ENCODE measurements around the gene AP5B1. TPM values are rescaled to one million over a fixed set of nuclear protein-coding genes. Genes with fewer than 3 reads are reported as not detected.

Gene AP5B1
- total and polyA plus RNA-seq, 9 of the 15 experiments (the other 6 are each of a cell fraction or from before 2014, with no cell fraction given), result 0.51 to 24.2 (median 5.1) TPM

DNA sequence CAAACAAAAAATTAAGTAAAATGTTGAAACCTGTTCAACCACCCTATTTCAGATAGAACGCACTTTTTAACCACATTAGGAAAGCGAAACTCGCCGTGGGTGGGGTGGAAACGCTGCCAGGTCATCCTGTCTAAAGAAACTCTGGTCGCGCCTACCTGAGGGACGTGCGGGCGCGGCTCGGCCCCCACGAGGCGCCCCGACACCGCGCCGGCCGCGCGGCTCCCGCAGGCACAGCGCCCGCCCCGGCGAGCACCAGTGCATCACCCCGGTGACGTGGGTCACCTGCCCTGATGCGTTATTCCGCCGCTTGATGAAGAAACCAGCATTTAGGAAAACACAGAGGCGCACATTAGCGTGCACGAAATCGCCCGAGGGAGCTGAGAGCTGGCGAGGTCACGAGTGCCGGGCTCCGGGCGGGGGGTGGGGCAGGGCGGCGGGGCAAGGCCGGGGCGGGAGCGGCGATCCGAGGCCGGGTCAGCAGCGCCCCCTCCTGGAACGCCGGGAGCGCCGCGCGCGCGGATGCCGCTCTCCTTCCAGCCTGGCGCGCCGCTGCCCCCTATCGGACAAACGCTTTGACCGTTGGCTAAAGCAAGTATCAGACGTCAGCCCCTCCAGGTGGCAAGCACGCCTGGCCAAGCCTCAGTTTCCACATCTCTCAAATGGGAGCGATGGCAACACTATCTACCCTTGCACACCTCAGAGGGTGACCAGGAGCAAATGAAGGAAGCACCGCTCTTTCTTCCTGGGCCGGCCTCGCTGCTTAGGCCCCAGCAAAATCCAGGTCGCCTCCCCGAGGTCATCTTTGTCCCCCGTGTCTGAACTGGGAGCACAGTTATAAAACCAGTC, 37.3 kb upstream of the AP5B1 start (continued):
- TF ChIP-seq, protein P1, sequence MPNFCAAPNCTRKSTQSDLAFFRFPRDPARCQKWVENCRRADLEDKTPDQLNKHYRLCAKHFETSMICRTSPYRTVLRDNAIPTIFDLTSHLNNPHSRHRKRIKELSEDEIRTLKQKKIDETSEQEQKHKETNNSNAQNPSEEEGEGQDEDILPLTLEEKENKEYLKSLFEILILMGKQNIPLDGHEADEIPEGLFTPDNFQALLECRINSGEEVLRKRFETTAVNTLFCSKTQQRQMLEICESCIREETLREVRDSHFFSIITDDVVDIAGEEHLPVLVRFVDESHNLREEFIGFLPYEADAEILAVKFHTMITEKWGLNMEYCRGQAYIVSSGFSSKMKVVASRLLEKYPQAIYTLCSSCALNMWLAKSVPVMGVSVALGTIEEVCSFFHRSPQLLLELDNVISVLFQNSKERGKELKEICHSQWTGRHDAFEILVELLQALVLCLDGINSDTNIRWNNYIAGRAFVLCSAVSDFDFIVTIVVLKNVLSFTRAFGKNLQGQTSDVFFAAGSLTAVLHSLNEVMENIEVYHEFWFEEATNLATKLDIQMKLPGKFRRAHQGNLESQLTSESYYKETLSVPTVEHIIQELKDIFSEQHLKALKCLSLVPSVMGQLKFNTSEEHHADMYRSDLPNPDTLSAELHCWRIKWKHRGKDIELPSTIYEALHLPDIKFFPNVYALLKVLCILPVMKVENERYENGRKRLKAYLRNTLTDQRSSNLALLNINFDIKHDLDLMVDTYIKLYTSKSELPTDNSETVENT (CRISPR knock-in tag; IDR thresholded peaks at IDR 0.05), result peak; percentile 16; the same call in 1 of the 2 replicates
- TF ChIP-seq MCM5 (IDR thresholded peaks at IDR 0.05; ENCODE audit: low read depth) (no peak), ZNF740 (CRISPR knock-in tag; IDR thresholded peaks at IDR 0.05) (no peak), ZNF740 (tag; IDR thresholded peaks at IDR 0.05) (no peak), TFAP4 (CRISPR knock-in tag; IDR thresholded peaks at IDR 0.05; ENCODE audit: borderline replicate concordance) (peak; percentile 93), ZBTB9 (CRISPR knock-in tag; IDR thresholded peaks at IDR 0.05) (no peak), ZBTB2 (IDR thresholded peaks at IDR 0.05) (no peak), BMI1 (IDR thresholded peaks at IDR 0.05; ENCODE audit: low read length) (no peak), ZBED1 (IDR thresholded peaks at IDR 0.05) (no peak), CBX1 (IDR thresholded peaks at IDR 0.05; ENCODE audit: low read depth) (peak; percentile 85; the same call in 1 of the 2 replicates)
- TF ChIP-seq, protein P2, sequence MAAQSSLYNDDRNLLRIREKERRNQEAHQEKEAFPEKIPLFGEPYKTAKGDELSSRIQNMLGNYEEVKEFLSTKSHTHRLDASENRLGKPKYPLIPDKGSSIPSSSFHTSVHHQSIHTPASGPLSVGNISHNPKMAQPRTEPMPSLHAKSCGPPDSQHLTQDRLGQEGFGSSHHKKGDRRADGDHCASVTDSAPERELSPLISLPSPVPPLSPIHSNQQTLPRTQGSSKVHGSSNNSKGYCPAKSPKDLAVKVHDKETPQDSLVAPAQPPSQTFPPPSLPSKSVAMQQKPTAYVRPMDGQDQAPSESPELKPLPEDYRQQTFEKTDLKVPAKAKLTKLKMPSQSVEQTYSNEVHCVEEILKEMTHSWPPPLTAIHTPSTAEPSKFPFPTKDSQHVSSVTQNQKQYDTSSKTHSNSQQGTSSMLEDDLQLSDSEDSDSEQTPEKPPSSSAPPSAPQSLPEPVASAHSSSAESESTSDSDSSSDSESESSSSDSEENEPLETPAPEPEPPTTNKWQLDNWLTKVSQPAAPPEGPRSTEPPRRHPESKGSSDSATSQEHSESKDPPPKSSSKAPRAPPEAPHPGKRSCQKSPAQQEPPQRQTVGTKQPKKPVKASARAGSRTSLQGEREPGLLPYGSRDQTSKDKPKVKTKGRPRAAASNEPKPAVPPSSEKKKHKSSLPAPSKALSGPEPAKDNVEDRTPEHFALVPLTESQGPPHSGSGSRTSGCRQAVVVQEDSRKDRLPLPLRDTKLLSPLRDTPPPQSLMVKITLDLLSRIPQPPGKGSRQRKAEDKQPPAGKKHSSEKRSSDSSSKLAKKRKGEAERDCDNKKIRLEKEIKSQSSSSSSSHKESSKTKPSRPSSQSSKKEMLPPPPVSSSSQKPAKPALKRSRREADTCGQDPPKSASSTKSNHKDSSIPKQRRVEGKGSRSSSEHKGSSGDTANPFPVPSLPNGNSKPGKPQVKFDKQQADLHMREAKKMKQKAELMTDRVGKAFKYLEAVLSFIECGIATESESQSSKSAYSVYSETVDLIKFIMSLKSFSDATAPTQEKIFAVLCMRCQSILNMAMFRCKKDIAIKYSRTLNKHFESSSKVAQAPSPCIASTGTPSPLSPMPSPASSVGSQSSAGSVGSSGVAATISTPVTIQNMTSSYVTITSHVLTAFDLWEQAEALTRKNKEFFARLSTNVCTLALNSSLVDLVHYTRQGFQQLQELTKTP (IDR thresholded peaks at IDR 0.05; ENCODE audit: low read depth in 1 of 2, partially characterized antibody in 2 of 2), result no peak
